ENCODE results near the gene CPE.

DNA sequence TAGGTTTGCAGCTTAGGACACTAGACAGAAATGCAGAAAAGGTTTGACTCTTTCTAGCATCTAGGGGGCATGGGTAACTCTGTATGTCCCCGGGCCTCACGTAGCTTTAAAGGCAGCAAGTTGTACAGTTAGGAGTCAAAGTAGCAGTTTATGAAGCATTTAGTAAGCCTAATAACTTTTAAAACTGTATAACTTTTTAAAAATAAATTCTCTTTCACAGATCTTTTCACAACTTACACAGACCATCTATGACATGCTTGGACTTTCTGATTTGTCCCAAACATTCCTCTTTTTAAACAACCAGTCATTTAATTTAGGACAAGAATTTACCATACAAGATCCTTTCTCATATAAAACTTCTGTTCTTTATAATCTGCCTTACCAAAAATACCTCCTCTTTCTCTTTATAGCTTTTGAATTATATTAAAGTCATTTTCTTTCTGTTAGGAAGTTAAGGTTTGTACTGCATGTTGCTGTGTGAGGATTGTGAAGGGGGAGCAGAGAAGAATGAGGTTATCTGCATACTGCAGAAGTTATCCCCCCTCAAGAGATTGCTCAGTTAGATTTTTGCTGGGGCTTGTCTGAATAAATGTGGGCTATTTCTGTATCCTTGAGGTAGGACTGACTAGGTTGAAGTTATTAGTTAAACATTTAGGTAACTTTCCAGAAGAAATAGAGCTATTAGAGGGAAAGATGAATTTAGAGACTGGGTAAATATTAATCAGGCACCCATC, 94.3 kb downstream of the CPE start:
- TF ChIP-seq, protein P1, sequence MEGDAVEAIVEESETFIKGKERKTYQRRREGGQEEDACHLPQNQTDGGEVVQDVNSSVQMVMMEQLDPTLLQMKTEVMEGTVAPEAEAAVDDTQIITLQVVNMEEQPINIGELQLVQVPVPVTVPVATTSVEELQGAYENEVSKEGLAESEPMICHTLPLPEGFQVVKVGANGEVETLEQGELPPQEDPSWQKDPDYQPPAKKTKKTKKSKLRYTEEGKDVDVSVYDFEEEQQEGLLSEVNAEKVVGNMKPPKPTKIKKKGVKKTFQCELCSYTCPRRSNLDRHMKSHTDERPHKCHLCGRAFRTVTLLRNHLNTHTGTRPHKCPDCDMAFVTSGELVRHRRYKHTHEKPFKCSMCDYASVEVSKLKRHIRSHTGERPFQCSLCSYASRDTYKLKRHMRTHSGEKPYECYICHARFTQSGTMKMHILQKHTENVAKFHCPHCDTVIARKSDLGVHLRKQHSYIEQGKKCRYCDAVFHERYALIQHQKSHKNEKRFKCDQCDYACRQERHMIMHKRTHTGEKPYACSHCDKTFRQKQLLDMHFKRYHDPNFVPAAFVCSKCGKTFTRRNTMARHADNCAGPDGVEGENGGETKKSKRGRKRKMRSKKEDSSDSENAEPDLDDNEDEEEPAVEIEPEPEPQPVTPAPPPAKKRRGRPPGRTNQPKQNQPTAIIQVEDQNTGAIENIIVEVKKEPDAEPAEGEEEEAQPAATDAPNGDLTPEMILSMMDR (conservative IDR thresholded peaks at IDR 0.05; ENCODE audit: low read length): no peak
- TF ChIP-seq EZH2phosphoT487 (IDR thresholded peaks at IDR 0.05; ENCODE audit: borderline replicate concordance): no peak

Measured in Loucy (cell line).